Gastroesophageal sphincter (tissue), 4 donors: ENCODE measurements around the gene RBBP6. TPM values are rescaled to one million over a fixed set of nuclear protein-coding genes. Genes with fewer than 3 reads are reported as not detected.
A peak's percentile ranks its signal among the peaks of the same experiment; 100 is the strongest.

Source experiments
- ATAC-seq: fragments of 150-250 bp; one replicate; pipeline ENCODE4 v1.9.1; 2016; ENCODE audit warnings: mild to moderate bottlenecking, moderate library complexity
- H3K27ac ChIP-seq, 4 donors: fragments of 200-600 bp; sonication (generic) in 3 of 4; 1 replicate in 3 of 4; 2 replicates in 1 of 4; pipeline ENCODE4 v1.5.1; 2016 to 2019
- H3K27me3 ChIP-seq: fragments of 200-600 bp; sonication (generic); one replicate; pipeline ENCODE4 v1.5.1; 2019
- H3K36me3 ChIP-seq, 2 donors: fragments of 200-600 bp; sonication (generic); one replicate each; pipeline ENCODE4 v1.5.1; 2019; ENCODE audit warnings: control low read depth in 1 of 2
- H3K4me1 ChIP-seq, 3 donors: fragments of 200-600 bp; sonication (generic); 1 replicate in 2 of 3; 2 replicates in 1 of 3; pipeline ENCODE4 v1.5.1; 2016 to 2019; ENCODE audit warnings: control low read depth in 2 of 3
- H3K4me3 ChIP-seq, 2 donors: fragments of 200-600 bp; sonication (generic); one replicate each; pipeline ENCODE4 v1.5.1; 2019; ENCODE audit warnings: mild to moderate bottlenecking in 1 of 2, moderate library complexity in 1 of 2
- H3K9me3 ChIP-seq, 3 donors: fragments of 200-600 bp; sonication (generic); one replicate each; pipeline ENCODE4 v1.5.1; 2017 to 2019; ENCODE audit warnings: control low read depth in 2 of 3
- CTCF ChIP-seq, 4 experiments: fragments of 200-600 bp in 2 of 4; fragments of 450-650 bp in 2 of 4; sonication (generic) in 1 of 4; IDR thresholded peaks; one replicate each; pipeline ENCODE4 v1.5.1; 2017 to 2019; ENCODE audit warnings: antibody characterized with exemption in 4 of 4, mild to moderate bottlenecking in 2 of 4, moderate library complexity in 2 of 4
- EP300 ChIP-seq: sonication (generic); formaldehyde crosslinking; IDR thresholded peaks from one replicate; pipeline ENCODE4 v1.6.1; 2017; ENCODE audit warnings: antibody characterized with exemption, mild to moderate bottlenecking
- POLR2A ChIP-seq, 2 donors: fragments of 450-650 bp; IDR thresholded peaks; one replicate each; pipeline ENCODE4 v1.6.1; 2017; ENCODE audit warnings: antibody characterized with exemption in 2 of 2, mild to moderate bottlenecking in 2 of 2, moderate library complexity in 1 of 2
- POLR2AphosphoS5 ChIP-seq: sonication (generic); formaldehyde crosslinking; IDR thresholded peaks from one replicate; pipeline ENCODE4 v1.6.1; 2017; ENCODE audit warnings: antibody characterized with exemption
- WGBS, 2 donors: methylation state at CpG; one replicate each; pipeline ENCODE4 v1.1.5; 2018; ENCODE audit warnings: low coverage in 1 of 2; 5-methylcytosine and 5-hydroxymethylcytosine counted together
- total RNA-seq, 4 donors: library from RNA; depleted of rRNA; stranded (reverse); fragments of >200 nt; gene quantifications; one replicate each; pipeline ENCODE4 v1.1.0, GENCODE V29; 2016

Gene RBBP6
- total RNA-seq, 4 donors from 2014 or later = 46.0 to 134 (median 66.1) TPM

DNA sequence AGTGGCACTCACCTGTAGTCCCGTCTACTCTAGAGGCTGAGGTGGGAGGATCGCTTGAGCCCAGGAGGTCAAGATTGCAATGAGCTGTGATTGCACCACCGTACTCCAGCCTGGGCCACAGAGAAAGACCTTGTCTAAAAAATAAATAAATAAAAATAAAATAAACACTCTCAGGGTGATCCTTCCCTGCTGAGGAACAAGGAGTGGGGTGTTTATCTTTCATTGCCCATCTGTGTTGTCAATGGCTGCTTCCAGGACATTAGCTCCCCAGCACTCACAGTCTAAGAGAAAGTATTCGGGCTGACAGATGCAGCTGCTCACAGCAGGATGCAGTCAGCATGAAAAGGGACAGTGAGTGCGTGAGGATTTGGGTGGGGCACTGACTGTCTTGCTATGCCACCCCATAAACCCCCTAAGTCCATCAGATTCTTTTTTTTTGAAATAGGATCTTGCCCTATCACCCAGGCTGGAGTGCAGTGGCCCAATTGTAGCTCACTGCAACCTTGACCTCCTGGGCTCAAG, 31.3 kb upstream of the RBBP6 start:
- Histone ChIP-seq H3K4me1 (no peaks in the 10 kb centered on the region), H3K27ac (peak overlapping the region in 1 of 4 donors; percentile 18), H3K9me3 (no peaks in the 10 kb centered on the region), H3K27me3 (no peaks in the 10 kb centered on the region), H3K4me3 (no peak overlapping the region), H3K36me3 (no peaks in the 10 kb centered on the region)
- no peak for TF ChIP-seq EP300
- TF ChIP-seq POLR2A (IDR thresholded peaks at IDR 0.05) = no peak
- no peak for TF ChIP-seq POLR2AphosphoS5
- TF ChIP-seq CTCF (IDR thresholded peaks at IDR 0.05) = no peak
- 53 to 76% methylated on average over 3 to 4 of the region's 5 CpGs for WGBS, 2 donors
- ATAC-seq = no peak

GRCh38 chr16:24508614-24509013, 30.8 kb upstream of the RBBP6 start:
- no peak for TF ChIP-seq POLR2A (IDR thresholded peaks at IDR 0.05)
- TF ChIP-seq POLR2AphosphoS5 = peak; percentile 28
- H3K4me3 ChIP-seq = no peak overlapping the region
- no peaks in the 10 kb centered on the region for H3K36me3 ChIP-seq
- H3K4me1 ChIP-seq = no peaks in the 10 kb centered on the region
- H3K27ac ChIP-seq = peak overlapping the region in 2 of 4 donors; percentile 18 to 22
- no peaks in the 10 kb centered on the region for H3K27me3 ChIP-seq
- WGBS, 2 donors = 35 to 38% methylated on average over 3 of the region's 3 CpGs
- no peaks in the 10 kb centered on the region for H3K9me3 ChIP-seq
- peak; percentile 55 for ATAC-seq

- H3K9me3 ChIP-seq = no peaks in the 10 kb centered on the region
- 55 to 79% methylated on average over 2 of the region's 2 CpGs for WGBS, 2 donors
- TF ChIP-seq EP300 (no peak), CTCF (IDR thresholded peaks at IDR 0.05) (no peak), POLR2A (IDR thresholded peaks at IDR 0.05) (no peak), POLR2AphosphoS5 (no peak)
- no peak overlapping the region for H3K27ac ChIP-seq
- H3K36me3 ChIP-seq = no peaks in the 10 kb centered on the region
- no peak for ATAC-seq
- H3K27me3 ChIP-seq = no peaks in the 10 kb centered on the region
- no peaks in the 10 kb centered on the region for H3K4me1 ChIP-seq
- H3K4me3 ChIP-seq = no peak overlapping the region
Measured at GRCh38 chr16:24509536-24509935, 29.8 kb upstream of the RBBP6 start.

GRCh38 chr16:24511174-24511573, 28.2 kb upstream of the RBBP6 start:
- no peak for TF ChIP-seq EP300
- no peak for TF ChIP-seq POLR2AphosphoS5
- no peak for TF ChIP-seq CTCF (IDR thresholded peaks at IDR 0.05)
- no peak for TF ChIP-seq POLR2A (IDR thresholded peaks at IDR 0.05)
- Histone ChIP-seq H3K4me3 (no peak overlapping the region), H3K9me3 (no peaks in the 10 kb centered on the region), H3K27ac (no peak overlapping the region), H3K4me1 (no peaks in the 10 kb centered on the region), H3K27me3 (no peaks in the 10 kb centered on the region), H3K36me3 (no peaks in the 10 kb centered on the region)
- 89 to 100% methylated on average over 1 of the region's 1 CpG for WGBS, 2 donors
- no peak for ATAC-seq

GRCh38 chr16:24511792-24512191, 27.6 kb upstream of the RBBP6 start:
- H3K36me3 ChIP-seq = no peaks in the 10 kb centered on the region
- no peaks in the 10 kb centered on the region for H3K27me3 ChIP-seq
- H3K27ac ChIP-seq = no peak overlapping the region
- ATAC-seq = no peak
- peaks cover 0 to under 1% (median 0%) of the 10 kb centered on the region in 3 donors for H3K4me1 ChIP-seq
- TF ChIP-seq POLR2A (IDR thresholded peaks at IDR 0.05) = no peak
- TF ChIP-seq EP300 = no peak
- TF ChIP-seq CTCF (IDR thresholded peaks at IDR 0.05) = no peak
- no peak for TF ChIP-seq POLR2AphosphoS5
- H3K9me3 ChIP-seq = no peaks in the 10 kb centered on the region
- no peak overlapping the region for H3K4me3 ChIP-seq
- 53 to 87% methylated on average over 3 to 4 of the region's 5 CpGs for WGBS, 2 donors
